Smooth muscle cell (in vitro differentiated cells): ENCODE data around the gene PRXL2C. TPM values are rescaled to one million over a fixed set of nuclear protein-coding genes. Genes with fewer than 3 reads are reported as not detected.

ENCODE experiments used
- DNase-seq: peaks from one replicate; lab custom pipeline; 2025; ENCODE audit not compliant: unreplicated experiment; lab: John Stamatoyannopoulos, UW
- H2AFZ ChIP-seq: fragments of 200-600 bp; sonication (generic); 2 replicates; pipeline ENCODE4 v1.6.0; 2016; ENCODE audit warnings: antibody characterized with exemption, low read depth, mild to moderate bottlenecking
- H3F3A ChIP-seq: fragments of 200-600 bp; sonication (generic); 2 replicates; pipeline ENCODE4 v1.6.0; 2017; ENCODE audit warnings: antibody characterized with exemption, low read depth
- H3K27ac ChIP-seq: fragments of 200-600 bp; sonication (generic); 2 replicates; pipeline ENCODE4 v1.5.1; 2016; ENCODE audit warnings: low read depth, mild to moderate bottlenecking
- H3K27me3 ChIP-seq: fragments of 200-600 bp; sonication (generic); 2 replicates; pipeline ENCODE4 v1.6.1; 2016; ENCODE audit warnings: low read depth, mild to moderate bottlenecking
- H3K36me3 ChIP-seq: fragments of 200-600 bp; sonication (generic); 2 replicates; pipeline ENCODE4 v1.5.1; 2016; ENCODE audit warnings: low read depth
- H3K4me1 ChIP-seq: fragments of 200-600 bp; sonication (generic); 2 replicates; pipeline ENCODE4 v1.5.1; 2016; ENCODE audit warnings: low read depth
- H3K4me2 ChIP-seq: fragments of 200-600 bp; sonication (generic); 2 replicates; pipeline ENCODE4 v1.6.0; 2016; ENCODE audit warnings: mild to moderate bottlenecking
- H3K4me3 ChIP-seq: fragments of 200-600 bp; sonication (generic); 2 replicates; pipeline ENCODE4 v1.5.1; 2016; ENCODE audit warnings: mild to moderate bottlenecking
- H3K79me2 ChIP-seq: fragments of 200-600 bp; sonication (generic); 2 replicates; pipeline ENCODE4 v1.6.0; 2016; ENCODE audit warnings: low read depth, mild to moderate bottlenecking
- H3K9ac ChIP-seq: fragments of 200-600 bp; sonication (generic); 2 replicates; pipeline ENCODE4 v1.6.0; 2016; ENCODE audit warnings: low read depth
- H3K9me3 ChIP-seq: fragments of 200-600 bp; sonication (generic); replicated peaks from 2 replicates; pipeline ENCODE4 v1.5.1; 2016; ENCODE audit warnings: low read depth
- H4K20me1 ChIP-seq: fragments of 200-600 bp; sonication (generic); 2 replicates; pipeline ENCODE4 v1.6.0; 2016; ENCODE audit warnings: low read depth
- WGBS: methylation state at CpG from one replicate; pipeline ENCODE4 v1.1.7; 2016; ENCODE audit warnings: low lambda C conversion rate; 5-methylcytosine and 5-hydroxymethylcytosine counted together
- polyA plus RNA-seq: library from polyadenylated mRNA; unstranded; fragments of >200 nt; fragmentation: Nextera tagmentation; extraction: Ambion mirVana; gene quantifications from 2 replicates; pipeline ENCODE4 v1.2.1, GENCODE V29; 2016
- total RNA-seq: library from RNA; depleted of rRNA; stranded (reverse); fragments of >200 nt; gene quantifications from 2 replicates; pipeline ENCODE4 v1.2.3, GENCODE V29; 2014
- TF ChIP-seq, protein P1 (sequence below): fragments of 200-600 bp; sonication (generic); IDR thresholded peaks from 2 replicates; pipeline ENCODE4 v1.5.1; 2017; ENCODE audit warnings: borderline replicate concordance, mild to moderate bottlenecking, antibody characterized with exemption; ENCODE audit not compliant: insufficient read depth, poor library complexity, severe bottlenecking

The PRXL2C gene
- total and polyA plus RNA-seq, 2 experiments from 2014 or later, result 3.5 to 3.9 TPM

- H3K36me3 ChIP-seq, result no peaks in the 10 kb centered on the region
- H3K79me2 ChIP-seq, result peaks cover 32% of the 10 kb centered on the region
- no peaks in the 10 kb centered on the region for H3K27me3 ChIP-seq
- peaks cover 5% of the 10 kb centered on the region for H3K4me1 ChIP-seq
- peaks cover 9% of the 10 kb centered on the region for H3F3A ChIP-seq
- H3K9me3 ChIP-seq, result no peaks in the 10 kb centered on the region
- 39% methylated on average over 1 of the region's 1 CpG for WGBS
- H4K20me1 ChIP-seq, result peaks cover 90% of the 10 kb centered on the region
- no peak overlapping the region for H3K9ac ChIP-seq
- no peak overlapping the region for H3K4me2 ChIP-seq
- no peak overlapping the region for H3K27ac ChIP-seq
- no peak overlapping the region for H3K4me3 ChIP-seq
- no peak for DNase-seq
- no peak overlapping the region for H2AFZ ChIP-seq
- TF ChIP-seq, protein P1, sequence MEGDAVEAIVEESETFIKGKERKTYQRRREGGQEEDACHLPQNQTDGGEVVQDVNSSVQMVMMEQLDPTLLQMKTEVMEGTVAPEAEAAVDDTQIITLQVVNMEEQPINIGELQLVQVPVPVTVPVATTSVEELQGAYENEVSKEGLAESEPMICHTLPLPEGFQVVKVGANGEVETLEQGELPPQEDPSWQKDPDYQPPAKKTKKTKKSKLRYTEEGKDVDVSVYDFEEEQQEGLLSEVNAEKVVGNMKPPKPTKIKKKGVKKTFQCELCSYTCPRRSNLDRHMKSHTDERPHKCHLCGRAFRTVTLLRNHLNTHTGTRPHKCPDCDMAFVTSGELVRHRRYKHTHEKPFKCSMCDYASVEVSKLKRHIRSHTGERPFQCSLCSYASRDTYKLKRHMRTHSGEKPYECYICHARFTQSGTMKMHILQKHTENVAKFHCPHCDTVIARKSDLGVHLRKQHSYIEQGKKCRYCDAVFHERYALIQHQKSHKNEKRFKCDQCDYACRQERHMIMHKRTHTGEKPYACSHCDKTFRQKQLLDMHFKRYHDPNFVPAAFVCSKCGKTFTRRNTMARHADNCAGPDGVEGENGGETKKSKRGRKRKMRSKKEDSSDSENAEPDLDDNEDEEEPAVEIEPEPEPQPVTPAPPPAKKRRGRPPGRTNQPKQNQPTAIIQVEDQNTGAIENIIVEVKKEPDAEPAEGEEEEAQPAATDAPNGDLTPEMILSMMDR, result no peak
Observed at GRCh38 chr9:96612966-96613589, 42.0 kb downstream of the PRXL2C start.

- Histone ChIP-seq H3K4me2 (peak overlapping the region; percentile 76), H3K9me3 (no peaks in the 10 kb centered on the region), H3K27ac (peak overlapping the region; percentile 29), H3K9ac (no peak overlapping the region), H3K27me3 (no peaks in the 10 kb centered on the region), H3K79me2 (peaks cover 32% of the 10 kb centered on the region), H3K4me3 (no peak overlapping the region), H3K4me1 (peaks cover 5% of the 10 kb centered on the region), H3F3A (peaks cover 5% of the 10 kb centered on the region), H3K36me3 (no peaks in the 10 kb centered on the region), H4K20me1 (peaks cover 85% of the 10 kb centered on the region), H2AFZ (no peak overlapping the region)
- WGBS, result 48% methylated on average over 12 of the region's 12 CpGs
- no peak for DNase-seq
- TF ChIP-seq, protein P1, result no peak
Observed at GRCh38 chr9:96612105-96612965, 42.8 kb downstream of the PRXL2C start.

DNA sequence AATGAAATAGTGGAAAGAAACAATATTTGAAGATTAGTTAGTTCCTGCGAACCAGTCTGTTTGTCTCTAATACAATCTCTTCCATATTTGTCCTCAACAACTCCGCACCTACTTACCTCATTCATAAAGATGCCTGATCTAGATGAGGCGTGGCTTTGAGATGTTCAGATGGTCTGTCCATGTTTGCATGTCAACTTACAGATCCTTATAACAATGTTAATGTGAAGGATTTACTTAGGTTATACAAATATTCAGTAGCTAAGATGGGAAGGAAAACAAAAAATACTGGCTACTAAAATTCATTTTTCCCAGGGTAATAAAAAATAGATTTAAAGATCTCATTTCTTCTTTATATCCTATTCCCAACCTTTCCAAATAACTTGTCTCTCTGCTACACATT lies 43.8 kb downstream of the PRXL2C start:
- H3K4me2 ChIP-seq, result no peak overlapping the region
- peaks cover 74% of the 10 kb centered on the region for H4K20me1 ChIP-seq
- H3K4me1 ChIP-seq, result peaks cover 5% of the 10 kb centered on the region
- no peak overlapping the region for H3K9ac ChIP-seq
- TF ChIP-seq, protein P1, result no peak
- H3K27me3 ChIP-seq, result no peaks in the 10 kb centered on the region
- peaks cover 32% of the 10 kb centered on the region for H3K79me2 ChIP-seq
- H3F3A ChIP-seq, result peaks cover 4% of the 10 kb centered on the region
- no peak for DNase-seq
- H3K9me3 ChIP-seq, result no peaks in the 10 kb centered on the region
- no peak overlapping the region for H3K27ac ChIP-seq
- no peaks in the 10 kb centered on the region for H3K36me3 ChIP-seq
- H2AFZ ChIP-seq, result no peak overlapping the region
- H3K4me3 ChIP-seq, result no peak overlapping the region
- 99% methylated on average over 3 of the region's 3 CpGs for WGBS
